HG03280 (cell line): ENCODE data around the gene MAPK1.
"Not testable (repeated sequence)": the region's sequence is repeated elsewhere in the genome, so short reads cannot be mapped to it uniquely, and the experiment has no call there.

ENCODE experiments used
- ATAC-seq: cut with Tn5 transposase; IDR thresholded peaks from one replicate; pipeline ENCODE4 v1.9.1; 2021; ENCODE audit warnings: mild to moderate bottlenecking, moderate library complexity; ENCODE audit not compliant: unreplicated experiment

The MAPK1 gene

GRCh38 chr22:21730535-21731308 is 136.7 kb downstream of the MAPK1 start:
- no peak for ATAC-seq

GRCh38 chr22:21729184-21729583 is 138.3 kb downstream of the MAPK1 start:
- not testable (repeated sequence) for ATAC-seq

DNA sequence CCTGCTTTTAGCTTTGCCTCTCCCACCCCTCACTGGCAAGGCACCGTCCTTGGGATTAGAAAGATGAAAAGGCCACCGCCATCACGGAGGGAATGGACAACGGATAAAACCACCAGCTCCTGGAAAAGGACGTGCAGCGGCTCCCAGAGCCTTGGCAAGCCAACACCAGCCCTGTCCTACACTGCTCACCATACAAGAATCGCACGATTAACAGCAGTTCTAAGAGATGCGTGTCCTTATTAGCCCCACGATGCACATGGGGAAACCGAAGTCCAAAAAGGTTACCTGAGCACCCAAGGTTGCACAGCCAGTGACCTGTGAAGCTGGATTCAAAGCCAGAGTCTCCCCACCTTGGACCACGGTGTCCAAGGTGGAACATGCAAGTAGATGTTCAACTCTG is 139.2 kb downstream of the MAPK1 start:
- ATAC-seq: no peak

DNA sequence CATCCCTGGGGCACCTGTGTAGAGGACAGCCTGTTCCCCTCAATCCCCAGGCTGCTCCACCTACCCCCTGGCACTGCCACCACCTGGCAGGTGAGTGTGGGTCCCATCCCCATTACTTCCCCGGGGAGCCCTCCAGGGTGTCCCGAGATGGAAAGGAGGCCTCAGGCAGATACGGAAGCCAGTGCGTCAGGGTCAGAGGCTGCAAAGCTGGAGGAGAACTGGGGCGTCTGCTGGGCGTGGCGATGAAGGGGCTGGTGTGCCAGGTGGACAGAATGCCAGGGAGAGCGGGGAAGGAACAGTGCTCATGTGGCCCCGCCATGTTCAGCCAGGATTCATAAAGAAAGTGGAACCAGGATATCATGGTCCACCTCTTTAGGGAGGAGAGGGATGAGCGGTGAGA is 139.7 kb downstream of the MAPK1 start:
- no peak for ATAC-seq

DNA sequence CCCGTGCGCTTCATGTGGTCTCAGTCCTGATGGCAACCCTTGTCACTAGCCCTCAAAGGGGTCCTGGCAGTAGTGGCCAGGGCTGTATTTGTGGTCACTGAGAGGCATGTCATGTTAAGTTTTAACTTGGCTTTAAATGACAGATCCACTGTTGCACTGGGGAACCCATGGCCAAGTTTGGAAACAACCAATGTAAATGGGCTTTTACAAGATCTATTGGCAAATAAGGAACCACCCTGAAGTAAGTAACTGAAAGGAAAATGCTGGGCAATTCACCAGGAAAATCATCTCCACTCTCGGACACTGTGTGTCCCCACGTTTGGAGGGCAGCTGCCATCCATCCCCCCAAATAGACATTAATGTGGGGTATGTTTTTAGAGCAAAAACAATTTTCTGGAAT is 140.3 kb downstream of the MAPK1 start:
- ATAC-seq: no peak

- ATAC-seq: no peak
These were observed 140.8 kb downstream of the MAPK1 start for GRCh38 chr22:21726650-21727049.

DNA sequence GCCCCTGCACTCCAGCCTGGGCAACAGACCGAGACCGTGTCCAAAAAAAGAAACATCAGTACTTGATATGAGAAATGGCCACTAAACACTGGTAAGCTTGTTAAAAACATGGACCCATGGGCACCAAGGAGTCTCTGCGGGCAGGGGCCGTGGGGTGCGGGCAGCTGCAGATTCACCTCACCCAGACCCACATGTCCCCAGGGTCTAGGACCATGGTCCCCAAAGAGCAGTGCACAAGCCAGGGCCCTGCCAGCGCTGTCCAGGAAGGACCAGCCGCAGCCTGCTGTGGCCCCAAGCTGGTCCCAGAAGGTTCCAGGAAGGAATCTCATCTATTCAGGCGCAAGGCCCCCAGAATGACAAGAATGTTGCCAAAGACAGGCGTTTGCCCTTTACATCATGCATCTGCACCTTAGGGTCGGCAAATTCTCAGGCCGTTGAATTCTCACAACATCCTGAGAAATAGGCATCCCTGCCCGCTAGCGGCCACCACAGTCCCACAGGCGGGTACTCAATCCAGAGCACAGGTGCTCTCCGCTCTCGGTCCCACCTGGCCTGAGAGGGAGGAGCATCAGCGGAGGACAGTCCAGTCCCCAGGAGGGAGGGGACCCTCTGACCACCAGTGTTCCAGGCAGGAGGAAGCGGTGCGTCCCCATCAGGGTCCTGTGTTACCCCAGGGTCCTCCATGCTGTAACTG is 141.3 kb downstream of the MAPK1 start:
- ATAC-seq: no peak

- ATAC-seq: not testable (repeated sequence)
These were observed 142.9 kb downstream of the MAPK1 start for GRCh38 chr22:21724496-21724895.

- ATAC-seq: not testable (repeated sequence)
These were observed 146.1 kb downstream of the MAPK1 start for GRCh38 chr22:21721195-21721852.

GRCh38 chr22:21720191-21720859 is 147.1 kb downstream of the MAPK1 start:
- ATAC-seq: not testable (repeated sequence)

DNA sequence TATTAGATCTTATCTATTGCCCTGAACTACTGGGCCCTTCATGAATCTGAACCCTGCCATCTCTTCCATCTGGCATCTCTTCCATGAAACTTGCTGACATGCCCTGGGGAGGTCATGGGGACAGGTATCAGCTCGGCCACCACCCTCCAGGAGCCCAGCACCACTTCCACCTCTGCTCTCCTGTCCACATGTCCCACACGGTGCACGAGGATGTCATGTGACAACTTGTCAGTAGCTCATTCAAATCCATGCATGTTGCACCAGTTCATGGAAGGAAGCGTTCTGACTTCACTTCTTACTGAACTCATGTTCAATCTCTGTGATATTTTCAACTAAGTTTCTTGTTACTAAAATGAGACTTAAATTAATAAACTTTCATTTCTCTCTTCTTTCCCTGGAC is 148.4 kb downstream of the MAPK1 start:
- no peak for ATAC-seq

- ATAC-seq: no peak
These were observed 148.9 kb downstream of the MAPK1 start for GRCh38 chr22:21718499-21718898.

- not testable (repeated sequence) for ATAC-seq
These were observed 150.9 kb downstream of the MAPK1 start for GRCh38 chr22:21716395-21717122.

DNA sequence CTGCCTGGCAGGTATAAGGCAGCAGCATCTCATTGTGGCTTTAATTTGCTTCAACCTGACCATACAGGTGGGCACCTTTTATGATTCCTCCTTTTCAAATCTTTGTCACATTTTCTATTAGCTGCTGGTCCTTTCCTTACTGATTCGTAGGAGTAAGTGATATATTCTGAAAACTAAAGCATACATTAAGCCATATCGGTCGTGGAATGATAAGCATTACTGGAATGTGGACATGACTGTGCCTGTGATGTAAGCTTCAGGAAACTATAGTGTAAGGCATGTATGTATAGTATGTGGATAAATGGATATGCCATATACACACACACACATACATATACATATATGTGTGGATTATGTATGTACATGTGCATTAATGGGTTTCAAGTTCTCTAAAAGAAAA is 152.7 kb downstream of the MAPK1 start:
- ATAC-seq: no peak

DNA sequence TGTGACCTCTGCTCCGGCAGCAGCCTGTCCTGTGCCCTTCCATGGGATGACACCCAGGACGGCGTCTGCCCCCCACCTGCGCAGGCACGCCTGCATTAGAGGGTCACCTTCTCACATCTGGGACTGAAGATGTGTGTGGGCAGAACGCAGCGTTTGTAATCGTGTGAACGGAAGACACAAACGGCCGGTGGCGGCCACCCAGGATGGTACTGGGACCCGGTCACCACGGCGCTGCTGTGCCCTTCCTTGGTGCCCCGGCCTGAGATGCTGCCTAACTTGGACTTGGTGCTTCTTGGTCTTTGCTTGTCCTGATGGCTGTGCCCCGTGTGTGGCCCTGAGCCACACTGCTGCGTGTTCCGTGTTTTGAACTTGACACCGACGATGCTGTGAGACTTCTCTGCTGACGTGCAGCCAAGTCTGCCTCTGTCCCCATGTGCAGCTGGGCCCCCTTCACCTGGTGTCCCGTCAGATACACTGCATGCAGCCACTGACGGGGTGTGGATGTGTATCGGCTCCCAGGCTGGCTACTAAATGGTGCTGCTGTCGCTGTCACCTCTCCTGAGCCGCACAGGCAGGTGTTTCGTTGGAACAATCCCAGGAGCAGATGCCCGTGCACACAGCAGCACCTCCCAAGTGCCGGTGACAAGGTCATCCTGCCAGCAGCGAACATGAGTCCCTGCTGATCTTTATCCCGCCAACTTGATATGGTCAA is 153.2 kb downstream of the MAPK1 start:
- no peak for ATAC-seq

DNA sequence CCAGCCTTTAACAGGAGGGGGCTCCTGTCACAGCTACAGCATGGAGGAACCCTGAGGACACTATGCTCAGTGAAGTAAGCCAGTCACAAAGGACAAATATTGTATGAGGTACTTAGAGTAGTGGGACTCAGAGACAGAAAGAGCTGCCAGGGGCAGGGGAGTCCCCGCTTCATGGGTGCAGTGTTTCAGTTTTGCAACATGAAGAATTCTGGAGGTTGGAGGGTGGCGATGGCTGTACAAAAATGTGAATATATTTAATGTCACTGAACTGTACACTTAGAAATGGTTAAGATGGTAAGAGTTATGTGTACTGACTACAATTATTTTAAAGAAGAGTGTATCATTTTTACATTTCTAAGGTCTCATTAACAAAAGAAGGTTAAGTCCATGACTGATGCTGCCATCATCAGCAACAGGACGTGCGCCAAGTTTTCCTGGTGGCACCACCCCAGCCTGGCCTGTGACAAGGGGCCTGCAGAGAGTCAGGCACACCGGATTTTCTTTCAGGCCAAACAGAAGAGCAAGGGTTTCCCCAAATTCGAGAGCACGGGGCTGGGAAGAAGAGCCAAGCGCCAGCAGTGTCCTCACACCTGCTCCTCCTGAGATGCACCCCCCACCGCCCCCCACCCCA is 153.9 kb downstream of the MAPK1 start:
- no peak for ATAC-seq

DNA sequence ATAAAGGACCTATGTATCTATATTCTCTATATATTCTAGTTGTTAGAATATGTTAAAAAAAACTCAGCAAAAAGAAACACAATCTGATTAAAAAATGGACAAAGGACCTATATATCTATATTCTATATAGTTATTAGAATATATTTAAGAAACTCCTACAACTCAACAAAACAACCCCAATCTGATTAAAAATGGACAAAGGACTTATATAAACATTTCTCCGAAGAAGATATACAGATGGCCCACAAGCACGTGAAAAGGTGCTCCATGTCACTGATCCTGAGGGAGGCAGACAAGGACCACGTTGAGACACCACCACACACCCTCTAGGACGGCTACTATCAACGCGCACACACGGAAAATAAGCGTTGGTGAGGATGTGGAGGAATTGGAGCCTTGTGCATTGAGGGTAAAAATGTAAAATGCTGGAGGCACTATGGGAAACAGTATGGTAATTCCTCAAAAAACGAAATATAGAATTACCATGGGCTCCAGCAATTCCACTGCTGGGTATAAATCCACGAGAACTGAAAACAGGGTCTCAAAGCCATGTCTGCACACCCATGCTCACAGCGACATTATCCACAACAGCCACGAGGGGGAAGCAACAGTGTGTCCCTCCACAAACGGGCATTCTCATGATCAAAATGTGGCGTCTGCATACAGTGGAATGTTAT is 154.6 kb downstream of the MAPK1 start:
- no peak for ATAC-seq

GRCh38 chr22:21711851-21712250 is 155.6 kb downstream of the MAPK1 start:
- ATAC-seq: no peak

DNA sequence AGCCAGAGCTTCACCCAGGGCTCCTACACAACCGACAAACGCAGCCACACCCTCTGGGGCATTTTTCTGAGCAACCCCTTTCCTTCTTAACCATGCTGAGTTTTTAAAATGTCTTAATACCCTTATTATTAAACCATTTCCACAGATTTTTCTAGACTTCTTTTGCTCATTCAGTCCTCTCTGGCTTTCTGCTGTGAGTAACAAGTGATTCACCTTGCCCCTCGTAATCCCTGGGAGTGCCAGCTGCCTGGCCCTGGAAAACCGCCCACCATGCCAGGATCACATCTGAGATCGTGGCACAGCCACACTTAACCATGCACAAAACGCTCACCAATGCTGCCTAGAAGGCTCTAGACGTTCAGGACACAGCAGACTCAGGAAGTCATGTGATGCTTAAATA is 157.3 kb downstream of the MAPK1 start:
- ATAC-seq: no peak
